PFSK-1 (cell line): ENCODE data around the gene RINL.

Experiments
- FOXP2 ChIP-seq: optimal IDR thresholded peaks from 2 replicates; pipeline ENCODE3; 2011; ENCODE audit warnings: borderline replicate concordance, control low read depth, inconsistent platforms; ENCODE audit not compliant: insufficient read depth; ENCODE audit errors: extremely low read length, extremely low read depth
- POLR2AphosphoS5 ChIP-seq: IDR thresholded peaks from 2 replicates; pipeline ENCODE4 v1.6.1; 2012; ENCODE audit warnings: low read depth, mild to moderate bottlenecking, control low read depth, low read length, moderate library complexity
- SIN3A ChIP-seq: IDR thresholded peaks from 2 replicates; pipeline ENCODE4 v1.6.1; 2012; ENCODE audit warnings: mild to moderate bottlenecking, low read length, moderate library complexity, borderline replicate concordance; ENCODE audit not compliant: insufficient read depth
- TAF1 ChIP-seq: IDR thresholded peaks from 2 replicates; pipeline ENCODE4 v1.6.1; 2012; ENCODE audit warnings: low read length, control low read depth, borderline replicate concordance; ENCODE audit not compliant: insufficient read depth
- TF ChIP-seq, protein P1 (sequence below), 2 experiments: IDR thresholded peaks; 2 replicates each; pipeline versions ENCODE4 v1.6.1 to v1.8.0; 2011 to 2012; ENCODE audit warnings: low read depth in 2 of 2, low read length in 2 of 2, control low read depth in 1 of 2, inconsistent platforms in 1 of 2, mild to moderate bottlenecking in 1 of 2, moderate library complexity in 1 of 2; ENCODE audit not compliant: insufficient read depth in 1 of 2

RINL gene

DNA sequence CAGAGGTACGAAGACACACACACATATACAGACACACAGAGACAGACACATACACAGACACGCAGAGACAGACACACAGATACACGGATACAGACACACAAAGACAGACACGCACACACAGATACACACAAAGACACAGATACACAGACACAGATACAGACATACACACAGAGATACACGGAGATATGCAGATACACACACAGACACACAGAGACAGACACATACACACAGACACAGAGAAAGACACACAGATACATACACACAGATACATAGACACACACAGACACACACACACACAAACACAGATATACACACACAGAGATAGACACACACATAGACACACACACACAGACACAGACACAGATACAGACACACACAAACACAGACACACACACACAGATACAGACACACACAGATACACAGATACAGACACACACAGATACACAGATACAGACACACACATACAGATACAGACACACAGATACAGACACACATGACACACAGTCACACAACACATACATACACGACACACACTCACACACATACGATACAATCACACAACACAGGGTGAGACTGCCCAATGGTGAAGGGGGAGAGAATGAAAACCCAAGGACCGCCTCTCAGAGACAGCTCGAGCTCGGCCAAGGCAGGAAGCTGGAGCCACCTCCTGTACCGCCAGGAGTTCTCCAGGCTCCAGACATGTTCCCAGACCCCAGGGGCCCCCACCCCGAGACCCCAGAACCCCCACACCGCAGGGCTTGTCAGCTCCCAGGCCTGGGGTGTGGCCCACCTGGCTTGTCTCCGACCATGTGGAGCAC, 42.7 kb upstream of the RINL start:
- TF ChIP-seq, protein P1, sequence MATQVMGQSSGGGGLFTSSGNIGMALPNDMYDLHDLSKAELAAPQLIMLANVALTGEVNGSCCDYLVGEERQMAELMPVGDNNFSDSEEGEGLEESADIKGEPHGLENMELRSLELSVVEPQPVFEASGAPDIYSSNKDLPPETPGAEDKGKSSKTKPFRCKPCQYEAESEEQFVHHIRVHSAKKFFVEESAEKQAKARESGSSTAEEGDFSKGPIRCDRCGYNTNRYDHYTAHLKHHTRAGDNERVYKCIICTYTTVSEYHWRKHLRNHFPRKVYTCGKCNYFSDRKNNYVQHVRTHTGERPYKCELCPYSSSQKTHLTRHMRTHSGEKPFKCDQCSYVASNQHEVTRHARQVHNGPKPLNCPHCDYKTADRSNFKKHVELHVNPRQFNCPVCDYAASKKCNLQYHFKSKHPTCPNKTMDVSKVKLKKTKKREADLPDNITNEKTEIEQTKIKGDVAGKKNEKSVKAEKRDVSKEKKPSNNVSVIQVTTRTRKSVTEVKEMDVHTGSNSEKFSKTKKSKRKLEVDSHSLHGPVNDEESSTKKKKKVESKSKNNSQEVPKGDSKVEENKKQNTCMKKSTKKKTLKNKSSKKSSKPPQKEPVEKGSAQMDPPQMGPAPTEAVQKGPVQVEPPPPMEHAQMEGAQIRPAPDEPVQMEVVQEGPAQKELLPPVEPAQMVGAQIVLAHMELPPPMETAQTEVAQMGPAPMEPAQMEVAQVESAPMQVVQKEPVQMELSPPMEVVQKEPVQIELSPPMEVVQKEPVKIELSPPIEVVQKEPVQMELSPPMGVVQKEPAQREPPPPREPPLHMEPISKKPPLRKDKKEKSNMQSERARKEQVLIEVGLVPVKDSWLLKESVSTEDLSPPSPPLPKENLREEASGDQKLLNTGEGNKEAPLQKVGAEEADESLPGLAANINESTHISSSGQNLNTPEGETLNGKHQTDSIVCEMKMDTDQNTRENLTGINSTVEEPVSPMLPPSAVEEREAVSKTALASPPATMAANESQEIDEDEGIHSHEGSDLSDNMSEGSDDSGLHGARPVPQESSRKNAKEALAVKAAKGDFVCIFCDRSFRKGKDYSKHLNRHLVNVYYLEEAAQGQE (IDR thresholded peaks at IDR 0.05; ENCODE audit: insufficient read depth in 1 of 2, low read depth in 2 of 2, low read length in 2 of 2): no peak
- TF ChIP-seq POLR2AphosphoS5 (no peak), FOXP2 (no peak), SIN3A (no peak), TAF1 (no peak)

GRCh38 chr19:38919837-38920601, 41.9 kb upstream of the RINL start:
- TF ChIP-seq TAF1 (no peak), FOXP2 (no peak), SIN3A (no peak), POLR2AphosphoS5 (no peak)
- TF ChIP-seq, protein P1 (IDR thresholded peaks at IDR 0.05; ENCODE audit: insufficient read depth in 1 of 2, low read depth in 2 of 2, low read length in 2 of 2): no peak

GRCh38 chr19:38918526-38918925, 40.5 kb upstream of the RINL start:
- no peak for TF ChIP-seq FOXP2
- TF ChIP-seq, protein P1 (IDR thresholded peaks at IDR 0.05; ENCODE audit: insufficient read depth in 1 of 2, low read depth in 2 of 2, low read length in 2 of 2): no peak

DNA sequence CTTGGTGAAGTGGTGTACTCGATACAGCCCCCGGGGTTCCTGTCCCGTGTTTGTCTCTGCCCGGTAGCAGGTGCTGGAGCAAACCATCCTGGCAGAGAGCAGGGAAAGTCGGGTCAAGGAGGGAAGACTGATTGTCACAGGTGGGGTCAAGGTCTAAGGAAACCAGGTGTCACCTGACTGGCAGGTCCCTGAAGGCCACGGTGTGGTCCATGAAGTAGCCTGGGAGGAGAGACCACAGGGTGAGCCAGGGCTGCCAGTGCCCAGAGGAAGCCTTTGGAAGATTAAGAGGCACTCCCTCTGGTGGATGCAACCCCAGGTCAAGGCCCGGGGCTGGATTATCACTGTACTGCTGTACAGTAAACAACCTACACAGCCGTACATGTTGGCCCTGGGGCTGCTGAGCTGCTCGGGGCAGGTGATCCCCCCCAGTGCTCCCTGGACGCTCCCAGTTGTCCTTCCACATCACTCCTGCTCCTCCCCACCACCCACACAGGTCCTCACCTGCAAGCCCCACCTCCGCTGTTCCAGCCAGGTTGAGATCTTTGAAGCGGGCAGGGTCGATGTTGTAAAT, 39.9 kb upstream of the RINL start:
- TF ChIP-seq POLR2AphosphoS5: no peak
- TF ChIP-seq, protein P1 (IDR thresholded peaks at IDR 0.05; ENCODE audit: insufficient read depth in 1 of 2, low read depth in 2 of 2, low read length in 2 of 2): no peak
- no peak for TF ChIP-seq TAF1
- no peak for TF ChIP-seq SIN3A
- no peak for TF ChIP-seq FOXP2
